Stimulated activated CD8-positive, alpha-beta memory T cell treated with anti-CD3 and anti-CD28 coated beads, Interleukin-4, amount 100 ng/mL, for 4 hours (primary cell): ENCODE data around the gene KEAP1.
"Not testable (repeated sequence)": the region's sequence is repeated elsewhere in the genome, so short reads cannot be mapped to it uniquely, and the experiment has no call there.

ENCODE experiments used
- DNase-seq, 2 donors: peaks; one replicate each; pipeline ENCODE4 v3.0.0-alpha.2; 2020; ENCODE audit warnings: low read depth in 2 of 2, low spot score in 1 of 2

The KEAP1 gene

GRCh38 chr19:10503002-10503789, at the start of gene KEAP1:
KEAP1 (minus strand) TSS chr19:10503356; CDS start chr19:10500033, 3,323 bp downstream.
- no peak for DNase-seq

- DNase-seq, result no peak
These were observed 49.4 kb upstream of the KEAP1 start for GRCh38 chr19:10552510-10553053.

- DNase-seq, result no peak
These were observed 48.6 kb upstream of the KEAP1 start for GRCh38 chr19:10551698-10552301.

GRCh38 chr19:10551006-10551405, 47.9 kb upstream of the KEAP1 start:
- not testable (repeated sequence) for DNase-seq

- no peak for DNase-seq
These were observed 47.2 kb upstream of the KEAP1 start for GRCh38 chr19:10550336-10550735.

GRCh38 chr19:10549733-10550132, 46.6 kb upstream of the KEAP1 start:
- no peak for DNase-seq

GRCh38 chr19:10548746-10549276, 45.7 kb upstream of the KEAP1 start:
- no peak for DNase-seq

GRCh38 chr19:10546817-10547216, 43.7 kb upstream of the KEAP1 start:
- DNase-seq, result no peak

GRCh38 chr19:10544753-10545251, 41.6 kb upstream of the KEAP1 start:
- DNase-seq, result no peak

GRCh38 chr19:10544242-10544752, 41.1 kb upstream of the KEAP1 start:
- no peak for DNase-seq

- peak; percentile 45 to 51 for DNase-seq
These were observed 40.5 kb upstream of the KEAP1 start, which contains the start of gene ATG4D for GRCh38 chr19:10543420-10544241. ATG4D (plus strand) TSS chr19:10543904; CDS start chr19:10544091, 187 bp downstream.

GRCh38 chr19:10543059-10543419, 39.9 kb upstream of the KEAP1 start:
- DNase-seq, result no peak

GRCh38 chr19:10539016-10539415, 35.9 kb upstream of the KEAP1 start:
- not testable (repeated sequence) for DNase-seq

- DNase-seq, result no peak
These were observed 35.2 kb upstream of the KEAP1 start for GRCh38 chr19:10538204-10538983.

- DNase-seq, result no peak
These were observed 34.5 kb upstream of the KEAP1 start for GRCh38 chr19:10537668-10538067.

GRCh38 chr19:10535613-10536012, 32.5 kb upstream of the KEAP1 start:
- DNase-seq, result no peak

GRCh38 chr19:10533646-10534386, 30.7 kb upstream of the KEAP1 start:
- DNase-seq, result no peak

- DNase-seq, result no peak
These were observed 29.3 kb upstream of the KEAP1 start for GRCh38 chr19:10532457-10532856.

- not testable (repeated sequence) for DNase-seq
These were observed 23.7 kb upstream of the KEAP1 start for GRCh38 chr19:10526887-10527286.
